K562 (cell line): Measurements from ENCODE around the gene ELOF1. TPM values are rescaled to one million over a fixed set of nuclear protein-coding genes. Genes with fewer than 3 reads are reported as not detected.
A peak's percentile ranks its signal among the peaks of the same experiment; 100 is the strongest.

Experiments used
- ATAC-seq: fragments of 200-7000 bp; cut with Tn5 transposase; 3 replicates; pipeline ENCODE4 v1.9.1; 2020; ENCODE audit warnings: moderate library complexity
- BruUV-seq: library from RNA; stranded (reverse); fragments of 400-500 nt; replicated peaks from 2 replicates; lab custom pipeline; 2021; lab: Mats Ljungman, UMichigan
- CTCF ChIA-PET: fragments of 300-600 bp; formaldehyde crosslinking; extraction: SDS; loops from one replicate; lab custom pipeline; 2021; ENCODE audit warnings: low intra/inter-chr PET ratio; lab: Yijun Ruan, JAX
- POLR2A ChIA-PET: fragments of 300-600, 350-650 bp; sonication (Branson Sonifier 250); formaldehyde crosslinking; extraction: SDS; loops from one replicate; lab custom pipeline; 2021; ENCODE audit warnings: antibody characterized with exemption, inconsistent platforms; lab: Yijun Ruan, JAX
- DNase-seq, 4 experiments: peaks; one replicate each; pipeline versions ENCODE4 v3.0.0 to v3.0.0-alpha.2; 2011 to 2018; ENCODE audit warnings: low spot score in 3 of 4, mixed read lengths in 3 of 4; ENCODE audit errors: extremely low read depth in 1 of 4
- FAIRE-seq: peaks from 2 replicates; lab custom pipeline; 2011; peaks lifted over from hg19 to GRCh38; lab: Jason Lieb, UNC
- H2AFZ ChIP-seq: 2 replicates; pipeline ENCODE4 v1.6.0; 2011; ENCODE audit warnings: low read depth, low read length, control low read depth, inconsistent platforms
- H3K27ac ChIP-seq: fragments of 200-600 bp; 3 replicates; pipeline ENCODE4 v1.8.0; 2011; ENCODE audit warnings: low read depth, mild to moderate bottlenecking, control low read depth, inconsistent platforms, low read length, moderate library complexity, mixed read lengths; ENCODE audit errors: extremely low read depth
- H3K27me3 ChIP-seq, 2 experiments: fragments of 300-600 bp in 1 of 2; 2 replicates in 1 of 2; 3 replicates in 1 of 2; pipeline versions ENCODE4 v1.6.0 to v1.8.0; 2011; ENCODE audit warnings: inconsistent platforms in 2 of 2, low read length in 2 of 2, mild to moderate bottlenecking in 1 of 2, mixed read lengths in 1 of 2, moderate library complexity in 1 of 2; ENCODE audit not compliant: control insufficient read depth in 2 of 2, insufficient read depth in 2 of 2
- H3K36me3 ChIP-seq: fragments of 300-600 bp; 3 replicates; pipeline ENCODE4 v1.8.0; 2011; ENCODE audit warnings: mild to moderate bottlenecking, low read length, inconsistent platforms; ENCODE audit not compliant: control insufficient read depth, insufficient read depth
- H3K4me1 ChIP-seq, 2 experiments: fragments of 200-600 bp in 1 of 2; replicated peaks in 1 of 2; 2 replicates in 1 of 2; 3 replicates in 1 of 2; pipeline versions ENCODE4 v1.5.1 to v1.8.0; 2011; ENCODE audit warnings: inconsistent platforms in 2 of 2, low read length in 2 of 2, mild to moderate bottlenecking in 1 of 2, mixed read lengths in 1 of 2, moderate library complexity in 1 of 2; ENCODE audit not compliant: control insufficient read depth in 2 of 2, insufficient read depth in 2 of 2
- H3K4me2 ChIP-seq: 2 replicates; pipeline ENCODE4 v1.6.1; 2011; ENCODE audit warnings: low read length, control low read depth, inconsistent platforms, mixed read lengths; ENCODE audit not compliant: insufficient read depth
- H3K4me3 ChIP-seq: fragments of 200-600 bp; sonication (generic), shearing (Covaris generic); 2 replicates; pipeline ENCODE4 v1.5.1; 2016; ENCODE audit warnings: control low read depth, inconsistent platforms
- H3K79me2 ChIP-seq: fragments of 200-600 bp; 3 replicates; pipeline ENCODE4 v1.8.0; 2011; ENCODE audit warnings: low read length, inconsistent platforms; ENCODE audit not compliant: control insufficient read depth, insufficient read depth
- H3K9ac ChIP-seq, 2 experiments: 2 replicates each; pipeline versions ENCODE4 v1.6.0 to v1.6.1; 2011; ENCODE audit warnings: low read depth in 2 of 2, low read length in 2 of 2, control low read depth in 1 of 2, inconsistent platforms in 1 of 2, mild to moderate bottlenecking in 1 of 2, mixed read lengths in 1 of 2; ENCODE audit not compliant: insufficient read depth in 1 of 2
- H3K9me1 ChIP-seq: one replicate; pipeline ENCODE4 v1.6.0; 2011; ENCODE audit warnings: inconsistent platforms, mild to moderate bottlenecking, low read length, moderate library complexity; ENCODE audit not compliant: control insufficient read depth, insufficient read depth
- H3K9me3 ChIP-seq: replicated peaks from 2 replicates; pipeline ENCODE4 v1.5.1; 2011; ENCODE audit warnings: low read depth, low read length, inconsistent platforms; ENCODE audit not compliant: control insufficient read depth, insufficient read depth
- H4K20me1 ChIP-seq: replicated peaks from 2 replicates; pipeline ENCODE4 v1.6.1; 2011; ENCODE audit warnings: low read length, inconsistent platforms, mixed read lengths; ENCODE audit not compliant: control insufficient read depth, insufficient read depth
- HNRNPL ChIP-seq: fragments of 200-400 bp; formaldehyde crosslinking; IDR thresholded peaks from 2 replicates; pipeline ENCODE4 v1.6.1; 2017; ENCODE audit warnings: low read depth, mild to moderate bottlenecking, low read length
- SUPT5H ChIP-seq: fragments of 450-650 bp; IDR thresholded peaks from 2 replicates; pipeline ENCODE4 v1.6.1; 2016
- ZNF431 ChIP-seq: sonication (generic); formaldehyde crosslinking; IDR thresholded peaks from 2 replicates; pipeline ENCODE4 v1.8.0; 2022; ENCODE audit warnings: mild to moderate bottlenecking, missing genetic modification reagents
- WGBS: fragments of 100-300 bp; shearing (Covaris generic); methylation state at CpG from one replicate; pipeline ENCODE4 v1.1.6; 2016; ENCODE audit warnings: low coverage, mixed read lengths; ENCODE audit not compliant: insufficient coverage; ENCODE audit errors: missing lambda C conversion rate; 5-methylcytosine and 5-hydroxymethylcytosine counted together
- in situ Hi-C: fragments of 300-500 bp; cut with MboI; formaldehyde crosslinking; loops from 4 replicates; pipeline ENCODE4 v1.15.0; 2018; ENCODE audit warnings: inconsistent platforms, mixed read lengths
- intact Hi-C: fragments of 100-400 bp; cut with micrococcal nuclease; formaldehyde crosslinking; loops from 2 replicates; pipeline ENCODE4 v1.14.2; 2022
- polyA plus RNA-seq, 8 experiments: library from polyadenylated mRNA; depleted of rRNA in 4 of 8; stranded (reverse) in 5 of 8; unstranded in 3 of 8; fragments of >200 nt; fragmentation: Nextera tagmentation in 2 of 8; fragmentation: Illumina TruSeq in 1 of 8; extraction: Ambion mirVana in 2 of 8; extraction: Trizol in 1 of 8; gene quantifications; 2 replicates each; pipeline versions ENCODE4 v1.2.1 to v1.2.3, GENCODE V29; 2011 to 2014; ENCODE audit warnings: inconsistent platforms in 1 of 8, missing spikeins in 1 of 8
- total RNA-seq, 7 experiments: library from RNA; depleted of rRNA in 6 of 7; stranded (reverse); fragments of >200 nt in 6 of 7; fragmentation: Illumina TruSeq in 2 of 7; extraction: Trizol in 2 of 7; gene quantifications; 2 replicates each; pipeline versions ENCODE4 v1.2.1 to v1.2.3, GENCODE V29; 2011 to 2021; ENCODE audit warnings: low replicate concordance in 1 of 7
- TF ChIP-seq, protein P1 (sequence below): sonication (generic); formaldehyde crosslinking; IDR thresholded peaks from 2 replicates; pipeline ENCODE4 v1.9.0; 2022; ENCODE audit warnings: mild to moderate bottlenecking, missing genetic modification reagents
- TF ChIP-seq, protein P2 (sequence below), 2 experiments: fragments of 150-350 bp in 1 of 2; IDR thresholded peaks; 2 replicates each; pipeline ENCODE4 v1.6.1; 2012 to 2016; ENCODE audit warnings: low read depth in 2 of 2, low read length in 2 of 2, mild to moderate bottlenecking in 1 of 2, moderate library complexity in 1 of 2

ELOF1 gene
- total and polyA plus RNA-seq, 9 of the 15 experiments (the other 6 are each of a cell fraction or from before 2014, with no cell fraction given): 16.7 to 147 (median 74.2) TPM

GRCh38 chr19:11550265-11550664 is 8.8 kb downstream of the ELOF1 start:
- CTCF ChIA-PET: no interaction called here
- Histone ChIP-seq H3K4me3 (no peak overlapping the region), H3K4me1 (peaks cover 0 to 31% of the 10 kb centered on the region in 2 experiments; a peak in 2 of 5 replicates), H3K9me3 (no peaks in the 10 kb centered on the region), H3K4me2 (no peak overlapping the region), H3K27ac (no peak overlapping the region), H3K36me3 (peaks cover 33% of the 10 kb centered on the region; the same call in 1 of the 3 replicates), H3K27me3 (no peaks in the 10 kb centered on the region), H3K9ac (no peak overlapping the region), H4K20me1 (0 out of 2 replicates have a peak, but pooled peaks cover 2% of the 10 kb centered on the region), H3K79me2 (peaks cover 2% of the 10 kb centered on the region; the same call in 2 of the 3 replicates), H3K9me1 (peaks cover 3% of the 10 kb centered on the region), H2AFZ (no peak overlapping the region)
- ATAC-seq (no peak), FAIRE-seq (no peak), DNase-seq (no peak)
- TF ChIP-seq SUPT5H: peak; percentile 42; the same call in 1 of the 2 replicates
- TF ChIP-seq ZNF431: no peak
- TF ChIP-seq, protein P1, sequence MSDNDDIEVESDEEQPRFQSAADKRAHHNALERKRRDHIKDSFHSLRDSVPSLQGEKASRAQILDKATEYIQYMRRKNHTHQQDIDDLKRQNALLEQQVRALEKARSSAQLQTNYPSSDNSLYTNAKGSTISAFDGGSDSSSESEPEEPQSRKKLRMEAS: 0 out of 2 replicates have a peak, but pooled peaks have one; percentile 21
- 76% methylated on average over 8 of the region's 8 CpGs for WGBS
- in situ Hi-C loops: no loop called here
- POLR2A ChIA-PET: interaction anchor here (0.6 to 0.8 kb wide), 4 partner anchors 8 to 609 kb away, joined by 3 to 4 read pairs (median 3); partner anchors contain the start of genes ELOF1 and SWSAP1
- BruUV-seq: no TSS peak
- intact Hi-C loops: no loop called here

- intact Hi-C loops (no loop called here), in situ Hi-C loops (no loop called here)
- TF ChIP-seq, protein P2, sequence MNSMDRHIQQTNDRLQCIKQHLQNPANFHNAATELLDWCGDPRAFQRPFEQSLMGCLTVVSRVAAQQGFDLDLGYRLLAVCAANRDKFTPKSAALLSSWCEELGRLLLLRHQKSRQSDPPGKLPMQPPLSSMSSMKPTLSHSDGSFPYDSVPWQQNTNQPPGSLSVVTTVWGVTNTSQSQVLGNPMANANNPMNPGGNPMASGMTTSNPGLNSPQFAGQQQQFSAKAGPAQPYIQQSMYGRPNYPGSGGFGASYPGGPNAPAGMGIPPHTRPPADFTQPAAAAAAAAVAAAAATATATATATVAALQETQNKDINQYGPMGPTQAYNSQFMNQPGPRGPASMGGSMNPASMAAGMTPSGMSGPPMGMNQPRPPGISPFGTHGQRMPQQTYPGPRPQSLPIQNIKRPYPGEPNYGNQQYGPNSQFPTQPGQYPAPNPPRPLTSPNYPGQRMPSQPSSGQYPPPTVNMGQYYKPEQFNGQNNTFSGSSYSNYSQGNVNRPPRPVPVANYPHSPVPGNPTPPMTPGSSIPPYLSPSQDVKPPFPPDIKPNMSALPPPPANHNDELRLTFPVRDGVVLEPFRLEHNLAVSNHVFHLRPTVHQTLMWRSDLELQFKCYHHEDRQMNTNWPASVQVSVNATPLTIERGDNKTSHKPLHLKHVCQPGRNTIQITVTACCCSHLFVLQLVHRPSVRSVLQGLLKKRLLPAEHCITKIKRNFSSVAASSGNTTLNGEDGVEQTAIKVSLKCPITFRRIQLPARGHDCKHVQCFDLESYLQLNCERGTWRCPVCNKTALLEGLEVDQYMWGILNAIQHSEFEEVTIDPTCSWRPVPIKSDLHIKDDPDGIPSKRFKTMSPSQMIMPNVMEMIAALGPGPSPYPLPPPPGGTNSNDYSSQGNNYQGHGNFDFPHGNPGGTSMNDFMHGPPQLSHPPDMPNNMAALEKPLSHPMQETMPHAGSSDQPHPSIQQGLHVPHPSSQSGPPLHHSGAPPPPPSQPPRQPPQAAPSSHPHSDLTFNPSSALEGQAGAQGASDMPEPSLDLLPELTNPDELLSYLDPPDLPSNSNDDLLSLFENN (IDR thresholded peaks at IDR 0.05; ENCODE audit: low read depth in 2 of 2, low read length in 2 of 2): no peak
- TF ChIP-seq HNRNPL: 0 out of 2 replicates have a peak, but pooled peaks have one; percentile 23
- peaks cover 0 to 31% of the 10 kb centered on the region in 2 experiments; a peak in 2 of 5 replicates for H3K4me1 ChIP-seq
- POLR2A ChIA-PET: interaction anchor here (0.6 to 0.8 kb wide), 2 partner anchors 9 to 44 kb away, joined by 3 to 4 read pairs; partner anchors contain the start of genes ELOF1 and ZNF653
- ATAC-seq (no peak), DNase-seq (no peak), FAIRE-seq (no peak)
- H4K20me1 ChIP-seq: no peaks in the 10 kb centered on the region
- no peaks in the 10 kb centered on the region for H3K9me3 ChIP-seq
- H3K9ac ChIP-seq: no peak overlapping the region
- CTCF ChIA-PET: no interaction called here
- BruUV-seq: no TSS peak
- 82% methylated on average over 21 of the region's 24 CpGs for WGBS
- H2AFZ ChIP-seq: no peak overlapping the region
- no peak overlapping the region for H3K4me2 ChIP-seq
- peaks cover 28% of the 10 kb centered on the region; the same call in 1 of the 3 replicates for H3K36me3 ChIP-seq
- H3K27me3 ChIP-seq: no peaks in the 10 kb centered on the region
- H3K27ac ChIP-seq: no peak overlapping the region
- peaks cover 3% of the 10 kb centered on the region for H3K9me1 ChIP-seq
- H3K4me3 ChIP-seq: no peak overlapping the region
- no peaks in the 10 kb centered on the region for H3K79me2 ChIP-seq
Measured at GRCh38 chr19:11549386-11549953, 9.6 kb downstream of the ELOF1 start.
